HG03460 (cell line): ENCODE results near the gene NCOA1.
"Not testable (repeated sequence)": the region's sequence is repeated elsewhere in the genome, so short reads cannot be mapped to it uniquely, and the experiment has no call there.

Experiments used
- ATAC-seq: cut with Tn5 transposase; IDR thresholded peaks from one replicate; pipeline ENCODE4 v1.9.1; 2021; ENCODE audit not compliant: unreplicated experiment

NCOA1 gene

GRCh38 chr2:24532057-24532456 lies 41.0 kb downstream of the NCOA1 start:
- ATAC-seq = not testable (repeated sequence)

GRCh38 chr2:24533574-24533973 lies 42.5 kb downstream of the NCOA1 start:
- ATAC-seq = not testable (repeated sequence)

GRCh38 chr2:24538720-24539119 lies 47.7 kb downstream of the NCOA1 start:
- no peak for ATAC-seq

- no peak for ATAC-seq
These were observed 48.2 kb downstream of the NCOA1 start for GRCh38 chr2:24539258-24539657.

- ATAC-seq = no peak
These were observed 49.0 kb downstream of the NCOA1 start for GRCh38 chr2:24540011-24540477.

- ATAC-seq = no peak
These were observed 50.6 kb downstream of the NCOA1 start for GRCh38 chr2:24541621-24542020.

GRCh38 chr2:24542269-24542872 lies 51.3 kb downstream of the NCOA1 start:
- ATAC-seq = no peak

GRCh38 chr2:24543252-24543651 lies 52.2 kb downstream of the NCOA1 start:
- ATAC-seq = no peak

- no peak for ATAC-seq
These were observed 53.5 kb downstream of the NCOA1 start for GRCh38 chr2:24544456-24545115.

- no peak for ATAC-seq
These were observed 55.6 kb downstream of the NCOA1 start for GRCh38 chr2:24546669-24547068.

GRCh38 chr2:24548058-24548457 lies 57.0 kb downstream of the NCOA1 start:
- no peak for ATAC-seq

- ATAC-seq = not testable (repeated sequence)
These were observed 59.2 kb downstream of the NCOA1 start for GRCh38 chr2:24550301-24550700.

- ATAC-seq = no peak
These were observed 60.0 kb downstream of the NCOA1 start for GRCh38 chr2:24551016-24551415.

GRCh38 chr2:24552836-24553235 lies 61.8 kb downstream of the NCOA1 start:
- ATAC-seq = no peak

- ATAC-seq = no peak
These were observed 67.9 kb downstream of the NCOA1 start for GRCh38 chr2:24558781-24559472.

- ATAC-seq = no peak
These were observed 68.5 kb downstream of the NCOA1 start for GRCh38 chr2:24559473-24560113.

- no peak for ATAC-seq
These were observed 74.5 kb downstream of the NCOA1 start for GRCh38 chr2:24565537-24565936.

- no peak for ATAC-seq
These were observed 75.2 kb downstream of the NCOA1 start for GRCh38 chr2:24566209-24566608.

GRCh38 chr2:24566630-24567029 lies 75.6 kb downstream of the NCOA1 start:
- no peak for ATAC-seq

GRCh38 chr2:24568551-24568950 lies 77.5 kb downstream of the NCOA1 start:
- ATAC-seq = no peak

- ATAC-seq = not testable (repeated sequence)
These were observed 78.5 kb downstream of the NCOA1 start for GRCh38 chr2:24569565-24569964.

- ATAC-seq = no peak
These were observed 79.2 kb downstream of the NCOA1 start for GRCh38 chr2:24570225-24570624.
